ENCODE results near the gene TRPC5OS. TPM values are rescaled to one million over a fixed set of nuclear protein-coding genes. Genes with fewer than 3 reads are reported as not detected.

TRPC5OS gene
- polyA plus RNA-seq, 1 donor (not counting 4 experiments of a cell fraction or from before 2014, with no cell fraction given) = not detected

- Histone ChIP-seq H3K4me2 (ENCODE audit: control insufficient read depth, extremely low read depth, insufficient read depth, low read depth, low read length) (no peak overlapping the region), H3K4me3 (ENCODE audit: control insufficient read depth in 2 of 3, extremely low read depth in 1 of 3, insufficient read depth in 2 of 3, low read depth in 1 of 3, low read length in 3 of 3) (no peak overlapping the region), H3K27me3 (ENCODE audit: control insufficient read depth, extremely low read depth, insufficient read depth, low read length) (no peaks in the 10 kb centered on the region), H3K79me2 (ENCODE audit: control insufficient read depth, insufficient read depth, low read length) (no peaks in the 10 kb centered on the region), H3K9me3 (ENCODE audit: control insufficient read depth, low read depth, low read length) (no peaks in the 10 kb centered on the region), H3K36me3 (ENCODE audit: control insufficient read depth in 2 of 2, extremely low read depth in 1 of 2, insufficient read depth in 2 of 2, low read length in 2 of 2) (no peaks in the 10 kb centered on the region), H3K9me1 (ENCODE audit: control insufficient read depth, extremely low read depth, insufficient read depth, low read length) (no peaks in the 10 kb centered on the region), H3K4me1 (ENCODE audit: control insufficient read depth, extremely low read depth, insufficient read depth, low read length) (no peaks in the 10 kb centered on the region), H3K27ac (ENCODE audit: control insufficient read depth, insufficient read depth, low read length) (no peak overlapping the region), H2AFZ (ENCODE audit: control insufficient read depth, low read length) (no peak overlapping the region), H3K9ac (ENCODE audit: control insufficient read depth, extremely low read depth, insufficient read depth, low read length) (no peak overlapping the region), H4K20me1 (ENCODE audit: control insufficient read depth, extremely low read depth, insufficient read depth, low read length) (no peaks in the 10 kb centered on the region)
- no peak for FAIRE-seq
- dilution Hi-C loops (cut with MboI; ENCODE audit: extremely low pct_ligation_motif_present, low sequenced_read_pairs) = no loop called here
- DNase-seq (ENCODE audit: low read depth, low spot score) = no peak
- no peak for TF ChIP-seq CTCF (optimal IDR thresholded peaks at IDR 0.05 in 1 of 3, IDR thresholded peaks at IDR 0.05 in 1 of 3, conservative IDR thresholded peaks at IDR 0.05 in 1 of 3; ENCODE audit: extremely low read depth in 1 of 3, insufficient read depth in 2 of 3, low read length in 3 of 3)
- TF ChIP-seq EZH2 (IDR thresholded peaks at IDR 0.05; ENCODE audit: low read length) = no peak
Measured at GRCh38 chrX:111837197-111837596, 38.8 kb upstream of the TRPC5OS start.

- no peaks in the 10 kb centered on the region for H3K79me2 ChIP-seq (ENCODE audit: control insufficient read depth, insufficient read depth, low read length)
- no peaks in the 10 kb centered on the region for H3K9me1 ChIP-seq (ENCODE audit: control insufficient read depth, extremely low read depth, insufficient read depth, low read length)
- TF ChIP-seq EZH2 (IDR thresholded peaks at IDR 0.05; ENCODE audit: low read length) (no peak), CTCF (optimal IDR thresholded peaks at IDR 0.05 in 1 of 3, IDR thresholded peaks at IDR 0.05 in 1 of 3, conservative IDR thresholded peaks at IDR 0.05 in 1 of 3; ENCODE audit: extremely low read depth in 1 of 3, insufficient read depth in 2 of 3, low read length in 3 of 3) (no peak)
- no peak overlapping the region for H3K9ac ChIP-seq (ENCODE audit: control insufficient read depth, extremely low read depth, insufficient read depth, low read length)
- H4K20me1 ChIP-seq (ENCODE audit: control insufficient read depth, extremely low read depth, insufficient read depth, low read length) = no peaks in the 10 kb centered on the region
- FAIRE-seq (no peak), DNase-seq (ENCODE audit: low read depth, low spot score) (no peak)
- H3K4me3 ChIP-seq (ENCODE audit: control insufficient read depth in 2 of 3, extremely low read depth in 1 of 3, insufficient read depth in 2 of 3, low read depth in 1 of 3, low read length in 3 of 3) = no peak overlapping the region
- no peak overlapping the region for H3K27ac ChIP-seq (ENCODE audit: control insufficient read depth, insufficient read depth, low read length)
- H3K27me3 ChIP-seq (ENCODE audit: control insufficient read depth, extremely low read depth, insufficient read depth, low read length) = no peaks in the 10 kb centered on the region
- H3K36me3 ChIP-seq (ENCODE audit: control insufficient read depth in 2 of 2, extremely low read depth in 1 of 2, insufficient read depth in 2 of 2, low read length in 2 of 2) = no peaks in the 10 kb centered on the region
- H3K9me3 ChIP-seq (ENCODE audit: control insufficient read depth, low read depth, low read length) = no peaks in the 10 kb centered on the region
- no peak overlapping the region for H2AFZ ChIP-seq (ENCODE audit: control insufficient read depth, low read length)
- no peaks in the 10 kb centered on the region for H3K4me1 ChIP-seq (ENCODE audit: control insufficient read depth, extremely low read depth, insufficient read depth, low read length)
- H3K4me2 ChIP-seq (ENCODE audit: control insufficient read depth, extremely low read depth, insufficient read depth, low read depth, low read length) = no peak overlapping the region
- dilution Hi-C loops (cut with MboI; ENCODE audit: extremely low pct_ligation_motif_present, low sequenced_read_pairs) = no loop called here
Measured at GRCh38 chrX:111847491-111848133, 28.4 kb upstream of the TRPC5OS start.
